Smooth muscle cell (in vitro differentiated cells): ENCODE results near the gene WFDC8. TPM values are rescaled to one million over a fixed set of nuclear protein-coding genes. Genes with fewer than 3 reads are reported as not detected.

Experiments used
- polyA plus RNA-seq: library from polyadenylated mRNA; unstranded; fragments of >200 nt; fragmentation: Nextera tagmentation; extraction: Ambion mirVana; gene quantifications from 2 replicates; pipeline ENCODE4 v1.2.1, GENCODE V29; 2016
- small RNA-seq: library from RNA; depleted of rRNA; stranded (forward); fragments of <200 nt; gene quantifications from one replicate; pipeline ENCODE3, GENCODE V24; 2014
- total RNA-seq: library from RNA; depleted of rRNA; stranded (reverse); fragments of >200 nt; gene quantifications from 2 replicates; pipeline ENCODE4 v1.2.3, GENCODE V29; 2014

Gene WFDC8
- total and polyA plus RNA-seq, 2 experiments from 2014 or later, result not detected

Small RNAs within 50 kb of the gene (small RNA-seq; reads per million reads assigned to genes)
- gene AL031663.1 (not detected), gene HSPD1P21 (not detected), gene RNA5SP485 (not detected)

Other genes starting within 250 kb of the WFDC8 start
- gene SDC4, start 230.9 kb downstream of the WFDC8 start, total RNA-seq, result 70.7 and 78.1 TPM in 2 replicates
- gene SDC4, start 230.9 kb downstream of the WFDC8 start, polyA plus RNA-seq, result 45.0 and 122 TPM in 2 replicates
- gene SYS1, start 216.1 kb downstream of the WFDC8 start, total RNA-seq, result 14.5 and 15.2 TPM in 2 replicates
- 17.0 and 24.7 TPM in 2 replicates for gene SYS1, start 216.1 kb downstream of the WFDC8 start, polyA plus RNA-seq
- gene TP53TG5, start 201.0 kb downstream of the WFDC8 start, total RNA-seq, result not detected in 2 replicates
- gene TP53TG5, start 201.0 kb downstream of the WFDC8 start, polyA plus RNA-seq, result 0.06 TPM in 1 of 2 replicates, not detected in the other
- gene DBNDD2, start 171.0 kb downstream of the WFDC8 start, total RNA-seq, result 5.9 and 6.4 TPM in 2 replicates
- gene DBNDD2, start 171.0 kb downstream of the WFDC8 start, polyA plus RNA-seq, result 2.9 and 11.0 TPM in 2 replicates
- gene PIGT, start 163.1 kb downstream of the WFDC8 start, total RNA-seq, result 90.7 and 99.5 TPM in 2 replicates
- 169 and 206 TPM in 2 replicates for gene PIGT, start 163.1 kb downstream of the WFDC8 start, polyA plus RNA-seq
- gene WFDC2, start 109.5 kb downstream of the WFDC8 start, total RNA-seq, result 3.0 and 5.7 TPM in 2 replicates
- gene WFDC2, start 109.5 kb downstream of the WFDC8 start, polyA plus RNA-seq, result 9.5 and 42.9 TPM in 2 replicates
- not detected in 2 replicates for gene SPINT3, start 63.7 kb downstream of the WFDC8 start, total RNA-seq
- not detected in 2 replicates for gene SPINT3, start 63.7 kb downstream of the WFDC8 start, polyA plus RNA-seq
- gene WFDC6, start 39.8 kb downstream of the WFDC8 start, total RNA-seq, result not detected in 2 replicates
- not detected in 2 replicates for gene WFDC6, start 39.8 kb downstream of the WFDC8 start, polyA plus RNA-seq
- gene EPPIN, start 31.9 kb downstream of the WFDC8 start, total RNA-seq, result not detected in 2 replicates
- gene EPPIN, start 31.9 kb downstream of the WFDC8 start, polyA plus RNA-seq, result not detected in 2 replicates
- gene WFDC10A, start 50.5 kb upstream of the WFDC8 start, total RNA-seq, result not detected in 2 replicates
- not detected in 2 replicates for gene WFDC10A, start 50.5 kb upstream of the WFDC8 start, polyA plus RNA-seq
- not detected in 2 replicates for gene WFDC9, start 52.0 kb upstream of the WFDC8 start, total RNA-seq
- gene WFDC9, start 52.0 kb upstream of the WFDC8 start, polyA plus RNA-seq, result not detected in 2 replicates
- gene WFDC11, start 91.0 kb upstream of the WFDC8 start, total RNA-seq, result not detected in 2 replicates
- not detected in 2 replicates for gene WFDC11, start 91.0 kb upstream of the WFDC8 start, polyA plus RNA-seq
- gene WFDC13, start 122.8 kb upstream of the WFDC8 start, total RNA-seq, result not detected in 2 replicates
- not detected in 2 replicates for gene WFDC13, start 122.8 kb upstream of the WFDC8 start, polyA plus RNA-seq
- gene WFDC10B, start 125.7 kb upstream of the WFDC8 start, total RNA-seq, result not detected in 2 replicates
- gene WFDC10B, start 125.7 kb upstream of the WFDC8 start, polyA plus RNA-seq, result 0.31 TPM in 1 of 2 replicates, not detected in the other
- not detected in 2 replicates for gene SPINT4, start 143.1 kb upstream of the WFDC8 start, total RNA-seq
- not detected in 2 replicates for gene SPINT4, start 143.1 kb upstream of the WFDC8 start, polyA plus RNA-seq
- gene WFDC3, start 212.6 kb upstream of the WFDC8 start, total RNA-seq, result not detected in 2 replicates
- gene WFDC3, start 212.6 kb upstream of the WFDC8 start, polyA plus RNA-seq, result 0.64 TPM in 1 of 2 replicates, not detected in the other
- gene DNTTIP1, start 212.7 kb upstream of the WFDC8 start, total RNA-seq, result 15.3 and 19.4 TPM in 2 replicates
- gene DNTTIP1, start 212.7 kb upstream of the WFDC8 start, polyA plus RNA-seq, result 52.6 and 55.4 TPM in 2 replicates
- 25.8 and 35.1 TPM in 2 replicates for gene UBE2C, start 233.4 kb upstream of the WFDC8 start, total RNA-seq
- 61.2 and 66.5 TPM in 2 replicates for gene UBE2C, start 233.4 kb upstream of the WFDC8 start, polyA plus RNA-seq
- 1.7 TPM in 1 of 2 replicates, not detected in the other for gene TNNC2, start 248.0 kb upstream of the WFDC8 start, total RNA-seq
- 0.78 and 1.2 TPM in 2 replicates for gene TNNC2, start 248.0 kb upstream of the WFDC8 start, polyA plus RNA-seq